Activated CD8-positive, alpha-beta T cell treated with anti-CD3 and anti-CD28 coated beads for 36 hours (primary cell): ENCODE data around the gene MTFR2. TPM values are rescaled to one million over a fixed set of nuclear protein-coding genes. Genes with fewer than 3 reads are reported as not detected.
A peak's percentile ranks its signal among the peaks of the same experiment; 100 is the strongest.

Source experiments
- ATAC-seq: fragments of 200-7000 bp; cut with Tn5 transposase; one replicate; pipeline ENCODE4 v1.10.0; 2021; ENCODE audit warnings: mild to moderate bottlenecking, moderate library complexity
- CTCF ChIA-PET: fragments of 350-600 bp; sonication (Branson Sonifier 250); formaldehyde crosslinking; loops from one replicate; lab custom pipeline; 2021; ENCODE audit warnings: antibody characterized with exemption; lab: Charles Lee
- POLR2A ChIA-PET: fragments of 350-600 bp; sonication (Branson Sonifier 250); formaldehyde crosslinking; loops from one replicate; lab custom pipeline; 2021; ENCODE audit warnings: antibody characterized with exemption; lab: Charles Lee
- DNase-seq: peaks from one replicate; pipeline ENCODE4 v3.0.0-alpha.2; 2020
- H3K27ac Mint-ChIP-seq: one replicate; pipeline ENCODE4 v1.8.0; 2021; ENCODE audit warnings: mild to moderate bottlenecking, mixed read lengths
- H3K27me3 Mint-ChIP-seq: one replicate; pipeline ENCODE4 v1.8.0; 2021; ENCODE audit warnings: mixed read lengths
- H3K36me3 Mint-ChIP-seq: one replicate; pipeline ENCODE4 v1.8.0; 2021; ENCODE audit warnings: low read depth, mixed read lengths
- H3K4me1 Mint-ChIP-seq: one replicate; pipeline ENCODE4 v1.8.0; 2021; ENCODE audit warnings: low read depth, mixed read lengths
- H3K4me3 Mint-ChIP-seq: one replicate; pipeline ENCODE4 v1.8.0; 2021; ENCODE audit warnings: mild to moderate bottlenecking, moderate library complexity, mixed read lengths
- H3K9me3 Mint-ChIP-seq: one replicate; pipeline ENCODE4 v1.8.0; 2021; ENCODE audit warnings: mixed read lengths
- CTCF ChIP-seq: fragments of 200-600 bp; IDR thresholded peaks from one replicate; pipeline ENCODE4 v1.8.0; 2022; ENCODE audit warnings: antibody characterized with exemption, mild to moderate bottlenecking
- intact Hi-C: fragments of 100-400 bp; cut with micrococcal nuclease; formaldehyde crosslinking; loops from one replicate; pipeline ENCODE4 v1.10.0; 2022
- total RNA-seq, 2 experiments: library from RNA; stranded (reverse); gene quantifications; one replicate each; pipeline ENCODE4 v1.2.3, GENCODE V29; 2021

The MTFR2 gene
- total RNA-seq, 2 experiments from 2014 or later: 20.9 to 23.9 TPM

GRCh38 chr6:136250686-136251008, 536 bp upstream of the MTFR2 start:
- ChIA-PET CTCF (interaction anchor here (0.7 to 1.4 kb wide), 6 partner anchors 10 to 885 kb away, joined by 3 to 5 read pairs (median 3); partner anchors contain the start of gene BCLAF1), POLR2A (interaction anchor here (0.5 to 6.4 kb wide), 17 partner anchors 8 to 752 kb away, joined by 3 to 88 read pairs (median 5); partner anchors contain the start of gene BCLAF1)
- DNase-seq (no peak), ATAC-seq (peak; percentile 18)
- Mint-ChIP-seq H3K36me3 (peaks cover 42% of the 10 kb centered on the region), H3K27me3 (no peaks in the 10 kb centered on the region), H3K27ac (peak overlapping the region; percentile 93), H3K4me3 (peak overlapping the region; percentile 91), H3K9me3 (no peaks in the 10 kb centered on the region), H3K4me1 (peaks cover 48% of the 10 kb centered on the region)
- TF ChIP-seq CTCF: no peak
- intact Hi-C loops: loop anchor here (5.0 kb wide), 1 partner anchor 37 kb away; the partner anchor contains the start of gene BCLAF1

- ATAC-seq (no peak), DNase-seq (peak; percentile 36)
- H3K27ac Mint-ChIP-seq: peak overlapping the region; percentile 93
- peaks cover 38% of the 10 kb centered on the region for H3K4me1 Mint-ChIP-seq
- ChIA-PET CTCF (interaction anchor here (1.0 to 1.1 kb wide), 2 partner anchors 23 to 68 kb away, joined by 3 to 4 read pairs; no protein-coding TSS in a partner anchor), POLR2A (interaction anchor here (1.6 to 6.4 kb wide), 6 partner anchors 9 to 40 kb away, joined by 3 to 88 read pairs (median 16); partner anchors contain the start of gene BCLAF1)
- no peaks in the 10 kb centered on the region for H3K9me3 Mint-ChIP-seq
- TF ChIP-seq CTCF: no peak
- peak overlapping the region; percentile 91 for H3K4me3 Mint-ChIP-seq
- intact Hi-C loops: no loop called here
- H3K36me3 Mint-ChIP-seq: peaks cover 50% of the 10 kb centered on the region
- no peaks in the 10 kb centered on the region for H3K27me3 Mint-ChIP-seq
Measured at GRCh38 chr6:136249336-136249735, 775 bp downstream of the MTFR2 start.

- H3K27ac Mint-ChIP-seq: no peak overlapping the region
- H3K9me3 Mint-ChIP-seq: no peaks in the 10 kb centered on the region
- H3K4me3 Mint-ChIP-seq: no peak overlapping the region
- DNase-seq (no peak), ATAC-seq (no peak)
- H3K27me3 Mint-ChIP-seq: no peaks in the 10 kb centered on the region
- ChIA-PET POLR2A (no interaction called here), CTCF (interaction anchor here (0.8 kb wide), 1 partner anchor 17 kb away, joined by 4 read pairs; no protein-coding TSS in a partner anchor)
- TF ChIP-seq CTCF: no peak
- peaks cover 12% of the 10 kb centered on the region for H3K4me1 Mint-ChIP-seq
- intact Hi-C loops: no loop called here
- peaks cover 64% of the 10 kb centered on the region for H3K36me3 Mint-ChIP-seq
Measured at GRCh38 chr6:136244061-136244616, 6.0 kb downstream of the MTFR2 start.

- POLR2A ChIA-PET: interaction anchor here (0.7 to 2.1 kb wide), 3 partner anchors 13 to 486 kb away, joined by 3 to 15 read pairs (median 9); partner anchors contain the start of gene MTFR2
- no peak for TF ChIP-seq CTCF
- intact Hi-C loops: no loop called here
- ATAC-seq: no peak
- peaks cover 46% of the 10 kb centered on the region for H3K36me3 Mint-ChIP-seq
- H3K4me3 Mint-ChIP-seq: no peak overlapping the region
- no peaks in the 10 kb centered on the region for H3K27me3 Mint-ChIP-seq
- H3K27ac Mint-ChIP-seq: no peak overlapping the region
- CTCF ChIA-PET: interaction anchor here (0.6 to 1.7 kb wide), 5 partner anchors 10 to 560 kb away, joined by 3 to 9 read pairs (median 3); no protein-coding TSS in a partner anchor
- H3K9me3 Mint-ChIP-seq: no peaks in the 10 kb centered on the region
- DNase-seq: no peak
- H3K4me1 Mint-ChIP-seq: peaks cover 8% of the 10 kb centered on the region
Measured at GRCh38 chr6:136236466-136237293, 13.4 kb downstream of the MTFR2 start.
